Retinal pigment epithelial cell (primary cell): Measurements from ENCODE around the gene FICD.
A peak's percentile ranks its signal among the peaks of the same experiment; 100 is the strongest.

Experiments used
- DNase-seq: peaks from one replicate; pipeline ENCODE4 v3.0.0-alpha.2; 2010; ENCODE audit warnings: low read depth
- H3K4me3 ChIP-seq: 2 replicates; pipeline ENCODE4 v1.5.1; 2011; ENCODE audit warnings: mild to moderate bottlenecking, low read length, control low read depth, moderate library complexity
- CTCF ChIP-seq: conservative IDR thresholded peaks from 2 replicates; pipeline ENCODE4 v1.5.1; 2011; ENCODE audit warnings: low read depth, low read length, control low read depth, inconsistent platforms

Gene FICD

GRCh38 chr12:108559007-108559655 is 44.1 kb downstream of the FICD start:
- TF ChIP-seq CTCF, result no peak
- no peak overlapping the region for H3K4me3 ChIP-seq
- DNase-seq, result no peak

GRCh38 chr12:108559748-108560147 is 44.7 kb downstream of the FICD start:
- no peak for DNase-seq
- TF ChIP-seq CTCF, result peak; percentile 12
- H3K4me3 ChIP-seq, result peak overlapping the region; percentile 99

GRCh38 chr12:108560321-108560721 is 45.2 kb downstream of the FICD start:
- no peak for TF ChIP-seq CTCF
- no peak for DNase-seq
- peak overlapping the region; percentile 99 for H3K4me3 ChIP-seq

- TF ChIP-seq CTCF, result no peak
- DNase-seq, result peak; percentile 69
- H3K4me3 ChIP-seq, result peak within 1 kb of the TSS; percentile 99
Measured at GRCh38 chr12:108560752-108561719, 46.0 kb downstream of the FICD start, which contains the start of gene SART3. Gene SART3 (minus strand): TSS chr12:108561173. CDS start chr12:108561154, 19 bp downstream.

GRCh38 chr12:108561852-108562347 is 46.8 kb downstream of the FICD start:
- H3K4me3 ChIP-seq, result peak overlapping the region; percentile 99
- DNase-seq, result no peak
- TF ChIP-seq CTCF, result no peak

- DNase-seq, result peak; percentile 84
- no peak for TF ChIP-seq CTCF
- H3K4me3 ChIP-seq, result peak within 1 kb of the TSS; percentile 99
Measured at GRCh38 chr12:108562348-108563135, 47.5 kb downstream of the FICD start, which contains the start of gene ISCU. Gene ISCU (plus strand): TSS chr12:108562596. CDS start chr12:108562623, 27 bp downstream.
